Neural progenitor cell (in vitro differentiated cells): Measurements from ENCODE around the gene BBX. TPM values are rescaled to one million over a fixed set of nuclear protein-coding genes. Genes with fewer than 3 reads are reported as not detected.

ENCODE experiments used
- DNase-seq: peaks from one replicate; pipeline ENCODE4 v3.0.0-alpha.2; 2016; ENCODE audit warnings: low spot score
- H2AFZ ChIP-seq: fragments of 200-600 bp; sonication (generic); replicated peaks from 2 replicates; pipeline ENCODE4 v1.6.1; 2016; ENCODE audit warnings: antibody characterized with exemption
- H3F3A ChIP-seq: fragments of 200-600 bp; sonication (generic); 2 replicates; pipeline ENCODE4 v1.6.1; 2016; ENCODE audit warnings: antibody characterized with exemption, low read depth
- H3K27ac ChIP-seq: fragments of 200-600 bp; sonication (generic); 2 replicates; pipeline ENCODE4 v1.5.1; 2016; ENCODE audit warnings: mild to moderate bottlenecking
- H3K27me3 ChIP-seq: fragments of 200-600 bp; sonication (generic); 2 replicates; pipeline ENCODE4 v1.6.1; 2016; ENCODE audit warnings: mild to moderate bottlenecking, moderate library complexity
- H3K36me3 ChIP-seq: fragments of 200-600 bp; sonication (generic); 2 replicates; pipeline ENCODE4 v1.5.1; 2016
- H3K4me1 ChIP-seq: fragments of 200-600 bp; sonication (generic); 2 replicates; pipeline ENCODE4 v1.6.1; 2016; ENCODE audit warnings: mixed run types
- H3K4me2 ChIP-seq: fragments of 200-600 bp; sonication (generic); 2 replicates; pipeline ENCODE4 v1.6.1; 2016
- H3K4me3 ChIP-seq: fragments of 200-600 bp; sonication (generic); 2 replicates; pipeline ENCODE4 v1.5.1; 2016
- H3K79me2 ChIP-seq: fragments of 200-600 bp; sonication (generic); 2 replicates; pipeline ENCODE4 v1.6.1; 2016; ENCODE audit warnings: low read depth
- H3K9ac ChIP-seq: fragments of 200-600 bp; sonication (generic); 2 replicates; pipeline ENCODE4 v1.6.1; 2016
- H3K9me3 ChIP-seq: fragments of 200-600 bp; sonication (generic); 2 replicates; pipeline ENCODE4 v1.5.1; 2016; ENCODE audit warnings: low read depth
- H4K20me1 ChIP-seq: fragments of 200-600 bp; sonication (generic); 2 replicates; pipeline ENCODE4 v1.6.1; 2016; ENCODE audit warnings: low read depth
- H3K27ac Mint-ChIP-seq: 3 replicates; pipeline ENCODE4 v1.8.0; 2021; ENCODE audit warnings: mixed read lengths
- H3K27me3 Mint-ChIP-seq: 2 replicates; pipeline ENCODE4 v1.8.0; 2022; ENCODE audit warnings: low read depth, mild to moderate bottlenecking, inconsistent platforms, moderate library complexity, mixed read lengths; ENCODE audit not compliant: insufficient read depth
- H3K36me3 Mint-ChIP-seq: 3 replicates; pipeline ENCODE4 v1.8.0; 2021; ENCODE audit warnings: mixed read lengths
- H3K4me1 Mint-ChIP-seq: 3 replicates; pipeline ENCODE4 v1.8.0; 2021; ENCODE audit warnings: mixed read lengths
- H3K4me3 Mint-ChIP-seq: 3 replicates; pipeline ENCODE4 v1.8.0; 2021; ENCODE audit warnings: mild to moderate bottlenecking, moderate library complexity, mixed read lengths
- H3K9me3 Mint-ChIP-seq: 3 replicates; pipeline ENCODE4 v1.8.0; 2020; ENCODE audit warnings: mixed read lengths
- EZH2 ChIP-seq: fragments of 200-600 bp; sonication (generic); IDR thresholded peaks from 2 replicates; pipeline ENCODE4 v1.6.1; 2017; ENCODE audit warnings: antibody characterized with exemption, mild to moderate bottlenecking, moderate library complexity
- EZH2phosphoT487 ChIP-seq: fragments of 200-600 bp; sonication (generic); IDR thresholded peaks from 2 replicates; pipeline ENCODE4 v1.6.1; 2017; ENCODE audit warnings: antibody characterized with exemption
- total RNA-seq: library from RNA; depleted of rRNA; stranded (reverse); fragments of >200 nt; gene quantifications from 2 replicates; pipeline ENCODE4 v1.2.3, GENCODE V29; 2015; ENCODE audit warnings: low replicate concordance
- TF ChIP-seq, protein P1 (sequence below): fragments of 200-600 bp; sonication (generic); IDR thresholded peaks from 2 replicates; pipeline ENCODE4 v1.5.1; 2017; ENCODE audit warnings: antibody characterized with exemption, mild to moderate bottlenecking

BBX gene
- total RNA-seq, 1 donor from 2014 or later: 110 TPM

- no peaks in the 10 kb centered on the region for H3K36me3 ChIP-seq
- no peak overlapping the region for H2AFZ ChIP-seq
- H3K27me3 Mint-ChIP-seq: no peaks in the 10 kb centered on the region
- no peak overlapping the region for H3K4me2 ChIP-seq
- no peak overlapping the region for H3K27ac Mint-ChIP-seq
- H3K9ac ChIP-seq: no peak overlapping the region
- no peak overlapping the region for H3K27ac ChIP-seq
- no peaks in the 10 kb centered on the region for H3K27me3 ChIP-seq
- peaks cover 42% of the 10 kb centered on the region for H3K4me1 Mint-ChIP-seq
- peaks cover 50% of the 10 kb centered on the region for H3K4me1 ChIP-seq
- peaks cover 18% of the 10 kb centered on the region for H3K9me3 Mint-ChIP-seq
- no peak for DNase-seq
- peaks cover 40% of the 10 kb centered on the region for H4K20me1 ChIP-seq
- no peaks in the 10 kb centered on the region for H3K9me3 ChIP-seq
- H3K4me3 ChIP-seq: no peak overlapping the region
- no peak overlapping the region for H3K4me3 Mint-ChIP-seq
- H3K79me2 ChIP-seq: peaks cover 98% of the 10 kb centered on the region
- H3K36me3 Mint-ChIP-seq: peaks cover 19% of the 10 kb centered on the region
- TF ChIP-seq, protein P1, sequence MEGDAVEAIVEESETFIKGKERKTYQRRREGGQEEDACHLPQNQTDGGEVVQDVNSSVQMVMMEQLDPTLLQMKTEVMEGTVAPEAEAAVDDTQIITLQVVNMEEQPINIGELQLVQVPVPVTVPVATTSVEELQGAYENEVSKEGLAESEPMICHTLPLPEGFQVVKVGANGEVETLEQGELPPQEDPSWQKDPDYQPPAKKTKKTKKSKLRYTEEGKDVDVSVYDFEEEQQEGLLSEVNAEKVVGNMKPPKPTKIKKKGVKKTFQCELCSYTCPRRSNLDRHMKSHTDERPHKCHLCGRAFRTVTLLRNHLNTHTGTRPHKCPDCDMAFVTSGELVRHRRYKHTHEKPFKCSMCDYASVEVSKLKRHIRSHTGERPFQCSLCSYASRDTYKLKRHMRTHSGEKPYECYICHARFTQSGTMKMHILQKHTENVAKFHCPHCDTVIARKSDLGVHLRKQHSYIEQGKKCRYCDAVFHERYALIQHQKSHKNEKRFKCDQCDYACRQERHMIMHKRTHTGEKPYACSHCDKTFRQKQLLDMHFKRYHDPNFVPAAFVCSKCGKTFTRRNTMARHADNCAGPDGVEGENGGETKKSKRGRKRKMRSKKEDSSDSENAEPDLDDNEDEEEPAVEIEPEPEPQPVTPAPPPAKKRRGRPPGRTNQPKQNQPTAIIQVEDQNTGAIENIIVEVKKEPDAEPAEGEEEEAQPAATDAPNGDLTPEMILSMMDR: no peak
- TF ChIP-seq EZH2phosphoT487 (no peak), EZH2 (no peak)
- peaks cover 28% of the 10 kb centered on the region for H3F3A ChIP-seq
Observed at GRCh38 chr3:107600780-107601179, 78.0 kb downstream of the BBX start.

DNA sequence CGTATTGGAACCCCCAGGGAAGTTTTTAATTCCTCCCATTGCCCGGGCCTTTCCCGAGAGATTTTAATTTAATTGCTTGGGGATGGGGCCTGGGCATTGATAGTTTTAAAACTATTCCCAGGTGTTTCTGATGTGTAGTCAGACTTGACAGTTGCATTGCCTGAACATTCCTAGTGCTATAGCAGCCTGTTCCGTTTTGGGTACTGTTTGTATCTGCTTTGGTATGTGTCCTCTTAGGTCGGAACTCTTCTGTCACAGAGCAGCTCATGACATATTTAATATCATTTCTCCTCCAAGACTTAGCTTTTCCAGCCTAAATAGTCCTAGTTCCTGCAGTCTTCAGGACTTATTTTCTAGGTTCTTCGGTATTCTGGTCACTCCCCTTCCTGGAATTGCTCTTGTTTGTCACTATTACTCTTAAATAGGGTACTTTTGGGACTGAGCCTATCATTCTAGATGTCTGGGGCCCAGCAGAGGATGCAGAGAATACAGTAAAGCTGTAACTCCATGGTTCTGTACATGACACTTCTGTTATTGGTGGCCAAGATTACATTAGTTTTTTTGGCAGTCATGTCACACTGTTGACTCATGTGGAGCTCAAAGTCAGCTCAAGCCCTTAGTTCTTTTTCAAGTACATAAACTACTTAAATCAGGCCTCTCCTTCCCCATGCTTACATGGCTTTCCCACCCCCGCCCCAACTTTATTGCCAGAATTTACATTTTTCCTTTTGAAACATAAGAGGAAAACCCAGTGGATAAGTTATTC, 81.5 kb downstream of the BBX start:
- Mint-ChIP-seq H3K27ac (no peak overlapping the region), H3K4me1 (peaks cover 18% of the 10 kb centered on the region)
- H3K79me2 ChIP-seq: peaks cover 98% of the 10 kb centered on the region

GRCh38 chr3:107611775-107612469, 89.2 kb downstream of the BBX start:
- no peak overlapping the region for H3K4me3 Mint-ChIP-seq
- H3K27ac Mint-ChIP-seq: no peak overlapping the region
- peaks cover 3% of the 10 kb centered on the region for H3K4me1 Mint-ChIP-seq
- peaks cover 4% of the 10 kb centered on the region for H3K27me3 Mint-ChIP-seq
- H2AFZ ChIP-seq: no peak overlapping the region
- H3K9ac ChIP-seq: no peak overlapping the region
- H3K36me3 ChIP-seq: peaks cover 9% of the 10 kb centered on the region
- peaks cover 46% of the 10 kb centered on the region for H3K36me3 Mint-ChIP-seq
- peaks cover 61% of the 10 kb centered on the region for H3K9me3 Mint-ChIP-seq
- H3K27me3 ChIP-seq: no peaks in the 10 kb centered on the region
- H4K20me1 ChIP-seq: peaks cover 15% of the 10 kb centered on the region
- no peaks in the 10 kb centered on the region for H3K9me3 ChIP-seq
- H3F3A ChIP-seq: no peaks in the 10 kb centered on the region
- TF ChIP-seq EZH2: no peak
- TF ChIP-seq EZH2phosphoT487: no peak
- TF ChIP-seq, protein P1: no peak
- no peak overlapping the region for H3K27ac ChIP-seq
- DNase-seq: no peak
- H3K4me3 ChIP-seq: no peak overlapping the region
- no peak overlapping the region for H3K4me2 ChIP-seq
- H3K4me1 ChIP-seq: peaks cover 10% of the 10 kb centered on the region
- H3K79me2 ChIP-seq: peaks cover 90% of the 10 kb centered on the region

More for the DNA sequence above, 81.5 kb downstream of the BBX start:
- H4K20me1 ChIP-seq: peaks cover 6% of the 10 kb centered on the region
- no peaks in the 10 kb centered on the region for H3K27me3 Mint-ChIP-seq
- H3K9me3 Mint-ChIP-seq: peaks cover 38% of the 10 kb centered on the region
- H3K36me3 ChIP-seq: no peaks in the 10 kb centered on the region
- H3K27me3 ChIP-seq: no peaks in the 10 kb centered on the region
- peaks cover 39% of the 10 kb centered on the region for H3K36me3 Mint-ChIP-seq
- H3F3A ChIP-seq: peaks cover 7% of the 10 kb centered on the region
- no peak for DNase-seq
- H3K4me3 Mint-ChIP-seq: no peak overlapping the region
- no peak for TF ChIP-seq EZH2
- TF ChIP-seq, protein P1: no peak
- no peak for TF ChIP-seq EZH2phosphoT487
- H3K9ac ChIP-seq: no peak overlapping the region
- no peak overlapping the region for H3K4me2 ChIP-seq
- no peak overlapping the region for H3K4me3 ChIP-seq
- H3K4me1 ChIP-seq: peaks cover 15% of the 10 kb centered on the region
- no peaks in the 10 kb centered on the region for H3K9me3 ChIP-seq
- H3K27ac ChIP-seq: no peak overlapping the region
- no peak overlapping the region for H2AFZ ChIP-seq
